GM18907 (cell line): ENCODE data around the gene TRDN.

ENCODE experiments used
- ATAC-seq: cut with Tn5 transposase; IDR thresholded peaks from one replicate; pipeline ENCODE4 v1.9.1; 2021; ENCODE audit warnings: mild to moderate bottlenecking, moderate library complexity; ENCODE audit not compliant: unreplicated experiment

TRDN gene

GRCh38 chr6:123189816-123190215 lies 446.9 kb downstream of the TRDN start:
- no peak for ATAC-seq

DNA sequence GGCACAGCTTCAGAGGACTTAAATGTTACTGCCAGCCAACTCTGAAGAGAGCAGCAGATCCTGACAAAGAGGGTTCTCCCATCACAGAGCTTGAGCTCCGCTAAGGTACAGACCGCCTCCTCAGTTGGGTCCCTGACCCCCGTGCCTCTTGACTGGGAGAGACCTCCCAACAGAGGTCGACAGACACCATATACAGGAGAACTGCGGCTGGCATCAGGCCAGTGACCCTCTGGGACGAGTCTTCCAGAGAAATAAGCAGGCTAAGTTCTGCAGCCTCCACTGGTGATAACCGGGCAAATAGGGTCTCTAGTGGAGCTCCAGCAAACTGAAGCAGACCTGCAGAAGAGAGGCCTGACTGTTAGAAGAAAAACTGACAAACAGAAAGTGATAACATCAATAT lies 453.8 kb downstream of the TRDN start:
- ATAC-seq: no peak

- no peak for ATAC-seq
Measured at GRCh38 chr6:123176706-123177105, 460.0 kb downstream of the TRDN start.

DNA sequence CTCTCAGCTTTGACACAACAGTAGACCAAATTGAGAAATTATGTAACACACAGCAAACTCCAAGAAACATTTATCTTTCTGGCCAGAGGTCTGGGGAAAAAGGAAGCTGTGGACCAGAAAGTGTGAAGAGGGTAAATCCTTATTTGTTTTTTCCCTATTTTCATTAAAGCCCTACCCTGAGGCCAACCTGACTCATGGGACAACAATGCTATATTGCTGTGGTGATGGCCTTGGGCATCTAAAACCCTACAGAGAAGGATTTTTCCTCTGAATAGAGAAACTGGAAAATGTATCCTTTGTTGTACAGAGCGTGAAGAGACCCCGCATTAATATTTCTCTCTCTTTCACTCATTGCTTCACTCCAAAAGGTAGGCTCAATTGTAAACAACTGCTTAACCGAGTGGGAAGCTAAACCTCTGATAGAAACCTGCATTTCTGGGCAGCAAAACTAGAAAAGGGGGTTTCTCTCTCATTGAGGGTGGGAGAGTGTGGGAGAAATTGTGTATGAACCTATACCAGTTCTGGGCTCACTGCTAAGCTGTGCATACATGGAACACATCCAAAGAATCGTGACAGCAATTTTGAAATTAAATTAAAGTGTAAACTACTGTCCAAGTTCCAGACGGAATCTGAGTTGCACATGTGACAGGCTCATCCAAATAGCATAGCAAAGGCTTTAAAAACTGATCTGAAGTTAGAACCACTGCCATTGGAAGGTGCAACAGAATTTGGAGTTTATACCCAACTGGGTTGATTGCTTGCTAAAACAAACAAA lies 465.2 kb downstream of the TRDN start:
- ATAC-seq: no peak

GRCh38 chr6:123169774-123170095 lies 467.0 kb downstream of the TRDN start:
- no peak for ATAC-seq

- no peak for ATAC-seq
Measured at GRCh38 chr6:123168892-123169773, 467.6 kb downstream of the TRDN start.

GRCh38 chr6:123168466-123168865 lies 468.3 kb downstream of the TRDN start:
- no peak for ATAC-seq
